Activated CD4-positive, alpha-beta T cell treated with anti-CD3 and anti-CD28 coated beads for 1 hour (primary cell): ENCODE measurements around the gene NR1H2.
A peak's percentile ranks its signal among the peaks of the same experiment; 100 is the strongest.

Source experiments
- DNase-seq: peaks from one replicate; pipeline ENCODE4 v3.0.0-alpha.2; 2020

NR1H2 gene

DNA sequence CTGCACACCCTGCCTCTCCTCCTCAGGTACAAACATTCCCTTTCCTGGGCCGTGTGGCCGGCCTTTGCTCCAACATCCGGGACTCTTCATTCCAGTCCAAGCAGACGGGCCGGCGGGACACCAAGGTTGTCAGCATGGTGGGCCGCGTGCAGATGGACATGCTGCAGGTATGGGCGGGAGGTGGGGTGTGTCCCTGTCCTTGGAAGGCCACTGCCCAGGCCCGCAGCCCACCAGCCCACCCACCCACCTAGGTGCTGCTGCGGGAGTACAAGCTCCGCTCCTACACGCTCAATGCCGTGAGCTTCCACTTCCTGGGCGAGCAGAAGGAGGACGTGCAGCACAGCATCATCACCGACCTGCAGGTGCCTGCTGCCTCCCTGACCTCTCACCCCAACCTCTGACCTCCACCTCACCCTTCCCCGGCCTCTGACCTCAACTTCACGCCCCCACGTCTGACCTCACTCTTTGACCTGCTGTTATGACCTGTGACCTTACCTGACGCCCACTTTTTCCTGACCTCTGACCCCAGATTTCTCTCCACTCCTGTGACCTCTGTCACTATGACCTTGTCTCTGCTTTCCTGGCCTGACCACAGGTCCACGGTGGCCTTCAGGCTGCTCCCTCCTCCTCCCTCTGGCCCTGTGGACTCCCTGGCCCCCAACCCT is 30.0 kb downstream of the NR1H2 start:
- no peak for DNase-seq

DNA sequence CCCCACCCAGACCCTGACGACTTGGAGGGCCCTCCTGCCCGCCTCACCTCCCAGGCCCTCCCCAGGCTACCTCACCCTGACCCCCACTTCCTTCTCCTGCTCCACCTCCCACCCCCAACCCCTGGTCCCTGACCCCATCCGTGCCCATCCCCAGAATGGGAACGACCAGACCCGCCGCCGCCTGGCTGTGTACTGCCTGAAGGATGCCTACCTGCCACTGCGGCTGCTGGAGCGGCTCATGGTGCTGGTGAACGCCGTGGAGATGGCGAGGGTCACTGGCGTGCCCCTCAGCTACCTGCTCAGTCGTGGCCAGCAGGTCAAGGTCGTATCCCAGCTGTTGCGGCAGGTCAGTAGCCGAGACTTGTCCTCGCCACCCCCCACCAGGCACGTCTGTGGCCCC is 30.6 kb downstream of the NR1H2 start:
- DNase-seq: no peak

GRCh38 chr19:50409347-50409746 is 33.1 kb downstream of the NR1H2 start:
- DNase-seq: no peak

DNA sequence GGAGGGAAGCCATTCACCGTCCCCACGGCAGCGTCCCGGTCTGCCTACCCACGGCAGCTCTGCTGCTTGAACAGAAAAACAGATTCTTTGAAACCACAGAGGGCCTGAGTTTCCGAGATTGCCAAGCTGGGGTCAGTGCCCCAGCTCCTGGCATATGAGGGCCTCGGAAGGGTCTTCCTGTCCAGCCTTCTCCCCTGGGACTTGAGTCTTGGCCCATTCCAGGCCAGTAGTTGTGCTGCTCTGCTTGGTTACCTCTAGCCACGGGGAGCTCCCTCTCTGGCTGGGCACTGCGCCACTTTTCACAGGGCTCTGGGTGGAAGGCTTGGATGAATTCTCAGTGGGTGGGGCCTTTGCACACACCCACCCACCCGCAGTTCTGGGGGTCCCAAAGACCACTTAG is 33.9 kb downstream of the NR1H2 start:
- DNase-seq: no peak

DNA sequence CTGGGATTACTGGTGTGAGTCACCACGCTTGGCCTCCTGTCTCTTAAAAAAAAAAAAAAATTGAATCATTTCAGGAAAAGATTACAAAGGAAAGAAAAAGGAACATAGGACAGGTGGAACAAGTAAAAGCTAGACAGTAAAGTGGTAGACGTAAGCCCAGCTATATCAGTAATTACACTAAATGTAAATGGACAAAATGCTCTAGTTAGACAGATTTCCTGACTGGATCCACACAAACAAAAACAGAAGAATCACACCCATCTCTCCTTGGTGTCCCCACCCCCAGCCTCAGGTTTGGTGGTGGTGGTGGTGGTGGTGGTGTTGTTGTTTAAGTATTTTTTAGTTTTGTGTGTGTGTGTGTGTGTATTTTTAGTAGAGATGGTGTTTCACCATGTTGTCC is 36.2 kb downstream of the NR1H2 start:
- no peak for DNase-seq

DNA sequence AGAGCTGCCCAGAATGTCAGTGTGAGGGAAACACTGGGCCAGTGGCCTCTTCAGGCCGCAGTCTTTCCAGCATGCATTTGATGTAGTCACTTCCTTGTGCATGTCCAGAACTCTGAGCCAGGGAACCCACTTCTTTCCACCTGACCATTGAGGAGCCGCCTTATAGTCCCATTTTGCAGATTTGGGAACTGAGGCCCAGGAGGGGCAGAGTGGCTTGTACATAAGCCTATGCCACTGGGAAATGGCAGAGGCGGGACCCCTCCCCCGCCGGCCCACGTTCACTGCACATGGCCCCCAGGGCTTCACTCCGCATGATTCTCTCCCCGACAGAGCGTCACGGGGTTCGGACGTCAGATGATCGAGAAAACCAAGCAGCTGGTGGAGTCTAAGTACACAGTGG is 36.8 kb downstream of the NR1H2 start:
- no peak for DNase-seq

DNA sequence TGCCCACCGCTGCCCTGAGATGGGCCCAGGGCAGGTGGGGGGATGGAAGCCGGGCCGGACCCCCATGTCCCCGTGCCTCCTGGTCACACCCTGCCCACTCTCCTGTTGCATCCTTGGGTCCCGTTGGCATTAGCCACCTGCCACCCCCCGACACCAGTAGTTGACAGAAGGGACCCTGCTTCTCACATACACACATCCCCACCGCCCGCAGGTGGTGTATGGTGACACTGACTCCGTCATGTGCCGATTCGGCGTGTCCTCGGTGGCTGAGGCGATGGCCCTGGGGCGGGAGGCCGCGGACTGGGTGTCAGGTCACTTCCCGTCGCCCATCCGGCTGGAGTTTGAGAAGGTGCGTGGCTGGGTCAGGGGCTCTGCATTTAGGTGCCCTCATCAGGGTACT is 37.3 kb downstream of the NR1H2 start:
- DNase-seq: no peak

GRCh38 chr19:50414864-50415660 is 38.8 kb downstream of the NR1H2 start:
- DNase-seq: peak; percentile 60

DNA sequence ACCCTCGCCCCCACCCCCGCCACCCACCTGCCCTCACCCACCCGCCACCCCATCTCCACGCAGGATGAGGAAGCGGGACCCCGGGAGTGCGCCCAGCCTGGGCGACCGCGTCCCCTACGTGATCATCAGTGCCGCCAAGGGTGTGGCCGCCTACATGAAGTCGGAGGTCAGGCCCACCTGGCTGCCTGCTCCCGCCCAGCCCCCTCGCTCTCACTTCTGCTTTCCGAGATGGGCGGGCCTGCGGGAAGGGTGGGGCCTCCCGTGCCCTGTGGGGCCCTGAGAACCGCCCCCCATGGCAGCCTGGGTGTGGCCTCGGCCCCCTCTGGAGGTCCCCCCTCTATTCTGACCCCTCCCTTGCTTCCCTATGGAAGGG is 39.4 kb downstream of the NR1H2 start:
- no peak for DNase-seq

- no peak for DNase-seq
Observed at GRCh38 chr19:50416034-50416977, 40.0 kb downstream of the NR1H2 start.

- DNase-seq: no peak
Observed at GRCh38 chr19:50417111-50418081, 41.1 kb downstream of the NR1H2 start.

DNA sequence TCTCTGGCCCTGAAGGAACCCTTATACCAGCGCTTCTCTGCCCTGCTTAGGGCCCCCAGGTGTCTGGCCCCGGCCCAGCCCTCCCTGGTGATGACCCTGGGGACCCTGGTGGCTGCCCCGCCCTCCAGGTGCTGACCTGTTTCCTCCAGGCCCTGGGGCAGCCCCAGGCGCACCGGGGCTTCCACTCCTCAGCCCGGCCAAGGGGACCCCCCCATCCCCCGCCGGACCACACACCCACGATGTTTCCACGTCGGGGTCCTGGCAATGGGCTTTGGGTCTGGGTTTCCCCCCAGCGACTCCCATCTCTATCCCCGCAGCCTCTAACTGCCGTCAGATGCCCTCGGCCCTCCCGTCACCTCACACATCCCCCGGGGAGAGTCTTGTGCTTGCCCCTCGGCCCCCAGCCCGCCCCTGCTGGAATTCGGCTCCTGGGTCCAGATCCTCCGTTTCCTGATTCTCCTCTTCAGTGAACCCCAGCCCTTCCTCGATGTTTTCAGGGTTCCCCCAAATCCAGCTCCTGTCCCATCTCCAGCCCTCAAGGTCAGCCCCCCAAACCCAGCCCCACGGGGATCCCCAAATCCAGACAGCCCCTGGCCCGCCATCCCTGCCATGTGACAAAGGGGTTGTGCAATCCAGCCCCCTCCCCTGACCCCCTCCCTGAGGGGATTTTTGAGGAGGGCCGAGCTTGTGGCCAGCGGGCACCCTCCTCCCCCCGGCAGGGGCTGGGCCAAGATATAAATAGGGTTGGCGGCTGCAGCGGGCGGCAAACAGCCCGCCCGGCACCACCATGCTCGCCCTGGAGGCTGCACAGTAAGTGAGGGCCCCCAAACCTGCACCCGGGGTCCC is 42.1 kb downstream of the NR1H2 start, which contains the start of gene SPIB:
Gene SPIB (plus strand): TSS at position 763 of the 846 bp plus-strand sequence. CDS start 25 bp downstream, at position 788.
- DNase-seq: no peak

GRCh38 chr19:50419022-50419579 is 42.8 kb downstream of the NR1H2 start:
- DNase-seq: no peak

- no peak for DNase-seq
Observed at GRCh38 chr19:50419580-50420035, 43.4 kb downstream of the NR1H2 start.

GRCh38 chr19:50420127-50420526 is 43.9 kb downstream of the NR1H2 start:
- no peak for DNase-seq

GRCh38 chr19:50420808-50421207 is 44.6 kb downstream of the NR1H2 start:
- no peak for DNase-seq

- DNase-seq: no peak
Observed at GRCh38 chr19:50422397-50423278, 46.4 kb downstream of the NR1H2 start.

GRCh38 chr19:50423279-50424113 is 47.2 kb downstream of the NR1H2 start:
- no peak for DNase-seq

GRCh38 chr19:50425581-50425980 is 49.3 kb downstream of the NR1H2 start:
- no peak for DNase-seq
